M059J (cell line): ENCODE measurements around the gene LMO2. TPM values are rescaled to one million over a fixed set of nuclear protein-coding genes. Genes with fewer than 3 reads are reported as not detected.

Experiments
- DNase-seq: peaks from one replicate; pipeline ENCODE4 v3.0.0-alpha.2; 2012; ENCODE audit warnings: low read depth
- total RNA-seq: library from RNA; depleted of rRNA; stranded (reverse); fragments of >200 nt; shearing (Covaris generic); gene quantifications from 2 replicates; pipeline ENCODE4 v1.2.3, GENCODE V29; 2014

The LMO2 gene
- total RNA-seq, 1 experiment from 2014 or later: 0.54 TPM

DNA sequence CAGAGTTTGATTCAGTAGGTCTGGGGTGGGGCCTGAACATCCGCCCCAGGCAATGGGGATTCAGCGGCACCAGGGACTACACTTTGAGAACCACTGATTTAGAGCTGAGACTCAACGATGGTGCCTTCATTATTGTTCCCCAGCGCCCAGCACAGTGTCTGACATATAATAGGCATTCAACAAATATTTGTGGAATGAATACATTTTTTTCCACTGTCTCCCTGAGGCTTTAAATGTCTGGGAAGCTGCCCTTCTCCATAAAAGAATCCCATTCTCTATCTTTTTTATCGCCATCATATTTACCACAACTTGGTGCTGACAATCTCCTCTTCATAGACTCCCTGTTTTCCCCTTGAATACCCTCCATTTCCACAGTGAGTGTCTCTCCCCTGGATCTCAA, 23.6 kb upstream of the LMO2 start:
- no peak for DNase-seq

DNA sequence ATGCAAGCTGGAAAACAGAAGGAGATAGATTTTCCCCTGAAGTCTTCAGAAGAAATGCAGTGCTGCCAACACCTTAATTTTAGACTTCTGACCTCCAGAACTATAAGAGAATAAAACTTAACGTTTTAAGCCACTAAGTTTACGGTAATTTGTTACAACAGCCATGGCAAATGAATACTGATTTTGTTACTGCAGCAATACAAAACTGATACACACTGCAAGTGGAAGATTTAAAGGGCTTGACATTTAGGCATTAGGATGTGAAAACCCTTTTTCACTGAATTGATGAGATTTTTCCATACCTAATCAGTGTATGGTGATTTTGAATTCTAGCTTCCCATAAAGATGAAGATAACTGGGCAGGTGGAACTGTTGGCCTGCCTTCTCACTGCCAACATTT, 22.1 kb upstream of the LMO2 start:
- no peak for DNase-seq

DNA sequence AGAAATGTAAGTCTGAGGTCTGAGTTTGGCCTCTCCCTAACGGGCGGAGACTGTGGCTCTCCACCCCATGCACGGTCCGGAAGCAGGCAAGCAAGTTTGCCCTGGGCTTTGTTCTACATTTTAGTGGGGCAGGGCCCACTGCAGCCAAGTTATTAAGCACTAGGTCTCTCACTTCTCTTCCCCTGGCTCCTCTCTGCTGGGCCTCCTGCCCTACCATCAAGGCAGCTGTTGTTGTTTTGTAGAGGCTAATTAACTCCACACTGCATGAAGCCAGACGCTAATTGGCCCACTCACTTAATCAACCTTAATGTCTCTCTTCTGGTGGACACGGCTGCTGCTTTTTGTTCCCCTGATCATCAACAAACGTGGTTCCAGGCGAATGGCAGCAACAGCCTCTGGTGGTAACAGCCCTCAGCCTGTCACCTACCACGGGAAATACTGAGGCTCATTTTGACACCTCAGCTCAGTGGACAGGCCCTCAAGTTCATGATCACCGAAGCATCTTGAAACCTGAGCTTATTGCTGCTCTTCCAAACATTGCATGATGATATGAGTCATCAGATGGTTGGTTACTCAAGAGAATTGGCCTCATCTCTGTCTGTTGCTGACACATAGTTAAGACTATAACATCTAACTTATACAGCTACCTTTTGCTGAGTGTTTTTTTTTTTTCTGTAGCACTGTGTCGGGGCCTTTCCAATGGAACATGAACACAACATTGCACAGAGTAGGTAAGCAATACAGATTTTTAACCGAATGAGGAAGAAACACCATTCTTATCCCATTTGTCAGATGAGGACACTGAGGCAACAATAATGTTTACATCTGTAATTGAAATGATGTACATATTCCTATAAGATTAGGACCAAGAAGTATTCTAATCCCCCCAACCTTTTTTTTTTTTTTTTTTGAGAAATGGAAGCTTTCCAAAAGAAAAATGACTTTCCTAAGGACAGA, 20.8 kb upstream of the LMO2 start:
- peak; percentile 83 for DNase-seq

DNA sequence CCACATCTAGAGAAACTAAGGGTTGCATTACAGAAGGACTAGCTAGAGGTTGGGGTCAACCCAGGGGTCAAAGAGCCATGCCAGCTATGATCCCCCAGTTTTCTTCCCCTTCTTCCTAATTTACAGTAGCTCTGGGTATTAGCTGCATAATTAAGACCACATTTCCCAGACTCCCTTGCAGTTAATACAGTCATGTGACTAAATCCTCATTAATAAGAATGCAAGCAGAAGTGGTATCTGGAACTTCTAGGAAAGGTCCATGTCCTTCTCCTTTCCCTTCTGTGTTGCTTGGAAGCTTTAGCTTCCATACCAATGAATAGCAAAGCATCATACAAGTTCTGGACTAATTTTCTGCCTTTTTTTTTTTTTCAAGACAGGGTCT, 19.1 kb upstream of the LMO2 start:
- no peak for DNase-seq

DNA sequence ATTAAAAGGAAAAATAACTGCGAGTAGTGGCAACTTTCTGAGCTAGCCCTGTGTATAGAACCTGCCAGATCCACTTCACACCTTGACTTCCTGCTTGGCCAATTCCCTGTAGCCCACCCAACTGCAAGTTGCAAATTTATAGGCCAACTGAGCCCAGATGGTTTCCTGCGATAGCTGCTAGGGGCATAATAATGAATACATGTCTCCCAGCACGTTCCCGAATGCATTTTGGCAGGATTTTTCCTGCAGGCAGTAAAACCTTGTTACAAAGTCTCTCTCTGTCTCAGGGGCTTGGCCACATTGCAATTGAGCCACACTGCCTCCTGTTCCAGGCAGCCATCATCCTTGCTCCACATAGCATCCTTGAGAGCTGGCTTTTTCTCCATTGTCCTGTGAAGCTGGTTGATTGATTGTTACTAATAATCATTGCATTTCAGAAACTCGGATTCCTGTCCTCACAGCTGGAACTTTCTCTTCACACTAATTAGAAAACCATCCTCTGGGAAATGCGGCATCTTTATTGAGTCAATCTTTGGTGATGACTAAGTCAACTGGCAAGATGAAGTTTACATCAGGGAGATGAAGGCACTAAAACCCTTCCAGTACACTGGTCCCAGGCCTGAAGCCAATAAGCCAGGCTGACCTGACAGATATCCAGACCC, 18.6 kb upstream of the LMO2 start:
- peak; percentile 27 for DNase-seq

DNA sequence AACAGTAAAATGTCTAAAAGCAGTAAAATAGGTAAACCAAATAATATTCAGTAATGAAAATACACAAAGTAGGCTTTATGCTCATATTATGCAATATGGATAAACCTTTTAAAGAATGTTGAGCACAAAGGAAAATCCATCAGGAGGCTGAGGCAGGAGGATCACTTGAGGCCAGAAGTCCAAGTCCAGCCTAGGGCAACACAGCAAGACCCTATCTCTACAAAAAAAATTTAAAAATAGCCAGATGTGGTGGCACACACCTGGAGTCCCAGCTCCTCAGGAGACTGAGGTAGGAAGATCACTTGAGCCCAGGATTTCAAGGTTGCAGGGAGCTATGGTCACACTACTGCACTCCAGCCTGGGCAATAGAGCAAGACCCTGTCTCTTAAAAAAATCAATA, 17.7 kb upstream of the LMO2 start:
- no peak for DNase-seq

DNA sequence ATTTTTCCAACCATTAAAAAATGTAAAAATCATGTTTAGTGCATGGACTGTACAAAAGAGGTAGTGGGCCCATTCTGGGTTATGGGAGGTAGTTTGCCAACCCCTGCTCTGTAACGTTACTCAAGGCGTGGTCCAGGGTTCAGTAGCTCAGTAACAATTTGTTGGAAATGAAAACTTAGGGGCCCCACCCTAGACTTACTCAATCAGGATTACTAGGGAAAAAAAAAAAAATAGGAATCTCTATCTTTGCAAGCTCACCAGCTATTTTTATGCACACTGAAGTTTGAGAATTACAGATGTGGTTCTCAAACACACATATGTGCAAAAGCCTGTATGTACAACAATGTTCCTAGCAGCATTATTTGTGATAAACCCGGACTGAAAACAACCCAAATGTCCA, 17.3 kb upstream of the LMO2 start:
- DNase-seq: no peak

DNA sequence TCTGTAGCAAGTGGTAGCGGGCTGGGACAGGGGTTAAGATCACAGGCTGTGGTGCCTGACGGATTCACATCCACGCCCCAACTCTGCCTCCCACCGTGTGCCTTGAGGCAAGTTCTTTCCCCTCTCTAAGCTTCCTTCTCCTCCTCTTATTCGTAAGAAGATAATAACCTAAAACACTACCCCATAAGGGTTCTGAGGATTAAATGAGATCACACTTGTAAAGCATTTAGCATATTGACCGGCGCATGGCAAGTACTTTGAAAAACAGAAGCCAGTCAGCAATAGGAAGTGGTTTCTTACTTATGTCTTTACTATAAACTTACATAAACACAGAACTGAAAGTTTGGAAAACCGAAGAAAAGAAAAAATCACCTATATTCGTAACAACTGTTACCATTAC, 15.5 kb upstream of the LMO2 start:
- no peak for DNase-seq

DNA sequence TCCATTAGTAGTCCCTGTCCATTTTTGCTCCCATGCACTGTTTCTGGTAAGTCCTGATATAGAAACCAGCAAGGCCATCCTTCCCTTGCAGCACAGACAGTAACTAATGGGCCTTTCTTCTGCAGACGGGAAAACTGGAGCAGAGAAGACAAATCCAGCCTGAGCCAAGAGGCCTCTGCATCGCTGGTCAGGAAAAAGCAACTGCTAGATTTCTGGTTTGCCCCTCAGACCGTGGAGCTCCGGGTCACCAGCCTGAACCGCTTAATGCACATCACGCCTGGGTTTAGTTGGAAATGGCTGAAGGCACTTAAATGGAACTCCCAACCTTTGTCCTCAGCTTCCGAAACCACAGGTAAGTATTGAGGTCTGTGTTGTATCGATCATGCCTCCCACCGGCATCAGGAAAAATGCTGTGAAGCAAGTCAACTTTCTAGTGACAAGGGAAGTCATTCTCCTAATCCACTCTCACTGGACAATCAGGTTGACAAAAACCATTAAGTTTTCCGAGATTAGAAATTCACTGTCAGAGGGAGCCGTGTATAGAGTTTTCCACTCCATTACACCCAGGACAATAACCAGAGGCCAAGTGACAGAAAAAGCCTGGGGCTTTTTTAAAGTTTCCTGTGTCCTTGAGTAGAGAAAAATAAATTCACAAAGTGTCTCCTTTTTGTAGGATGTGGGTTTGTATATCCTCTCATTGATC, 14.8 kb upstream of the LMO2 start:
- no peak for DNase-seq

DNA sequence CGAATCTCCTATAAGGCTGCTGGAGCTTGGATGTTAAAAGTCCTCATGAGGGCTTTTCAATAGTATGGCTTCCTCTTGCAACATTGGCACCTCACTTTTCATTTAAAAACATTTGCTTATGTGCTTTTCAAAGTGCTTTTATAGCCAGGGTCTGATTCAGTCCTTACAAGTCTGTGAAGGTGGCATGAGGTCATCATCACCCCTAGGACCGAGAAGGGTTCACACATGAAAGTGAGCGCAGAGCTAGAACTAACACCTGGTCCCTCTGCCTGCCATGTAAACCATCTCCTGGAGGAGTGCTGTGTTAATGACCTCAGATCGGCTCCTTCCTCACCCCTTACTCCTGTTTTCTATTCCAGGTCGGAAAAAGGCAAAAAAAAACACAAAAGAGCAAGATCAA, 12.2 kb upstream of the LMO2 start:
- DNase-seq: no peak

DNA sequence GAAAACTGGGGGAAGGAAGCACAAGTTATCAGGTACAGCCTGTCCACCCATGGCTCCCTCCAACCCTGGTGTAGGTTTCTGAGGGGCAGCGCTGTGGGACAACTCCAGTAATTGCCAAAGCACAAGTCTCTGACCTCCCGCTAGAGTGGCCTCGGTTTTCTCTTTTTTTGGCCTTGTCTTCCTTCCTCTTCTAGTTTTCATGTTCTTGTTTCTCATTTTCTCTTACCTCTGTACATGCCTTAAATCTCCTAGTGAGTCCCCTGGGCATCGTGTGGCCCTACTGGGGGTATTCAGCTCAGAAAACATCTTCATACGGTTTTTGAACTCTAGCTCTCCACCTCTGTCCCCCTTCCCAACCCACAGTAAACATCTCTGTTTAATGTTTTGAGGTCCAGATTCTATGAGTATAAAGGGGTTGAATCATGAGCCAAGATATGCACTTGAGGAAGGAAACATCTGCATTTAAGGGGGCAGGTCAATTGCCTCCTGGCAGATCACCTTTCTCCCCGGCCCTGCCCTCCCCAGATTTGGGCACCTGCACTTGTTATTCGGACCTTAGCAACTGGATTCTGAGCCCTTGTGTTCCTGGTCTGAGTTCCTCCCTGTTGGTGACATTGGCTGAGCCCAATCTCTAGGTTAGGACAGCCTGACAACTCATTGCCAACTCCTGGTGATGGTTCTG, 8.4 kb upstream of the LMO2 start:
- no peak for DNase-seq

DNA sequence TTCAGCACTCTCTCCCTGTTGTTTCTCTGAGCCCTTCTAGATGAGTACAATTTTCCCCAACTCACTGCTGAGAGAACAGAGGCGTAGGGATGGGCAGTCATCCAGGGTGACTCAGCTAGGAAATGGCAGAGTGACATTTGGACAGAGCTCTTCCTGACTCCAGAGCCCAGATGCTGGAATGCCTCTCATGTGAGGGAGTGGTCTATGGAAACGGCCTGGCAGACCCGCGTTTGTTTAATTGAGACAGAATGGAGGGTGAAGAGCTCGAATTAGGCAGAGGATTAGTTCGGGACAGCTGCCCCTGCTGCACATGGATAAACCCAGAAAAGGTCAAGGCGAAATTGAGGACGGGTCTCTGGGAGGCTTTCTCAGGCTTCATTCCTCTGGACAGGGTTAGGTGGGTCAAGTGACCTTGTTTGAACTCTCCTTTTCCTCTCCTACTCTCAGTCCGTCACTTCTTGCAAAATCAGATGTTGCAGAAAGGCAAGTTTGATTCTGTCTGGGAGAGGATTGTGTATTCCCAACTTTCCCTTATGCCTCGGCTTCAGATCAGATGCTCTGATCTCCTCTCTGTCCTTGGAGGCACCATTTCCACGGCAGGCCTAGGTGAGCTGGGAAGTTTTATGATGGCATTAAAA, 7.6 kb upstream of the LMO2 start:
- peak; percentile 81 for DNase-seq

DNA sequence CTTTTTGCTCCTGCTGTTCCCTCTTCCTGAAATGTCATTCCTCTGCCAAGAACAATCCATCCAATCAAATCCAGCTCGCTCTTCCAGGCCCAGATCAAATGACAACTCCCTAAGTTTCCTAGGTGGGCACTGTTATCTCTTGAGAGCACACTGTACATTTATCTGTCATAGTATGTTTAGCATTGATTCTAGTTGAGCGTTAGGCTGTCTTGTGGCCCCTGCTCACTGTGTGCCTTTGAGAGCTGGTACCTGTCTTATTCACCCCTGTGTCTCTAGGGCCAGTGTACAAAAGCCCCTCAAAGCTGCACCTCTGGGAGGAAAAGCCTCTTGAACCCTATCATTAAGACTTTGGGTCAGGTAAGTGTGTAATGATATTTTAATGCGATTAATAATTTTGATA, 7.1 kb upstream of the LMO2 start:
- no peak for DNase-seq

DNA sequence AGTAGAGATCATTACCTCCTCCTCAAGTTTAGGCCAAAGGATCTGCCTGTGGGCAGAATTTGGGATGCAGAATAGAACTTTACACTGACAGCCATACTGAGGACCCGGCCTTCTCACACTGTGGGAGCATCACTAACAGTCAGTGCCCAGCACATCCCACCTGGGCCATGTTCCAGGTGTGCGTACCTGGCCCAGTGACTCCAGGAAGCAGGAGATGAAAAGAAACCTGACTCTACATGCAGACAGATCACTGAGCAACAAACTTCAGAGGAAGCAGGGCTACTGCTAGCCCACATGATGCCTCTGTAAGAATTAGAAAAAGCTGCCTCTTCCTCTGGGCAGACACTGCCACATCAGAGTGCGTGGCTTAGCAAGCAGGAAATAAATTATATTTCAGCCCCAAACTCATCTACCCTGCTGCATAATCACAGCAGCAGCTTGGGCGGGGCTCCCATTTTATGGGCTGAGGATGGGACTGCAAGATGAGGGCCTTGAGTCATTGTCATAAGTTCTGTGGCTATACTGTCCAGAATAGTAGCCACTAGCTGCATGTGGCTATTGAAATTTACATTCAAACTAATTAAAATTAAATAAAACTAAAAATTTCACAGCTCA, 6.0 kb upstream of the LMO2 start:
- no peak for DNase-seq

DNA sequence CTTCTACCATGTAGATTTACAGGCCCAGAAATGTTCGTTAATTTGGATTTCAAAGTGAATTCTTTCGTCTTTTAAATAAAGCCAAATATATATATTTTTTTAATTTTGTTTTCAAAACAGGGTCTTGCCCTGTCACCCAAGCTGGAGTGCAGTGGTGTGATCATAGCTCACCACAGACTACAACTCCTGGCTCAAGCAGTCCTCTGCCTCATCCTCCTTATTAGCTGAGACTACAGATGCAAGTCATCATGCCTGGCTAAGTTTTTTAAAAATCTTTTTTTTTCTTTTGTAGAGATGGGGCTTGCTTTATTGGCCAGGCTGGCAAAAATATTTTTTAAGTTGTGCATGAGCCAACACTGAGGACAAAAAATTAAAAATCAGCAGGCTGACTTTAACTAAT, 5.0 kb upstream of the LMO2 start:
- no peak for DNase-seq

DNA sequence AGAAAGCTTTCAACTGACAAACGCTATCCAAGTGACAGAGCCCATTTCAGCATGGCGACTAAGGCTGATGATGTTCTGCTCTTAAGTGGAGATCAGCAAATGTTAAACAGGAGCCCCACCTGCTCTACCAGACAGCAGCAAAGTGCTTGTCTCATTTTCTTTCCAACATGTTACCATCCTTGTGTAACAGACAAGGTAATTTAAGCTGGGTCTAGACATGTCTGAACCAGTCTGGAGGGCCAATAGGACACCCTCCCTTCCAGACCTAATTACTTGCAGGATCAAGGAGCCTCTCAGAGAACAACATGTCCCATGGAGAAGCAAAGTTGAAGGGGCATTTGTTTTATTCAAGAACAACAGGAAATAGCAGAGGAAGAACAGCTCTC, 3.9 kb upstream of the LMO2 start:
- DNase-seq: no peak

DNA sequence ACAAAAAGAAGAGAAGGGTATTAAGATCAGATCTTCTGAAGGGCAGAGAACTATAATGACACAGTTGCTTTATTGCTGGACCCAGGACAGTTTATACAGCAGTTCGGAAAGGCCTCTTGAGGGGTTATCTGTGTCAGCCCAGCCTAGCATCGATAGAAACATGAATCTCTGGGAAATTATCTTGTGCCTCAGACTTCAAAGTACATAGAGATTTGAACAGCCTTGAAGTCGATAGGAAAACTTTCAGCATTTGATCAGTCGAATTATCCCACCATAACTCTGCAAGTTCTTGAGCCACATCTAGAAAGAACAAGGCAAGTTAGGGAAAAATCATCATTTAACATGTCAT, 2.5 kb upstream of the LMO2 start:
- DNase-seq: no peak

DNA sequence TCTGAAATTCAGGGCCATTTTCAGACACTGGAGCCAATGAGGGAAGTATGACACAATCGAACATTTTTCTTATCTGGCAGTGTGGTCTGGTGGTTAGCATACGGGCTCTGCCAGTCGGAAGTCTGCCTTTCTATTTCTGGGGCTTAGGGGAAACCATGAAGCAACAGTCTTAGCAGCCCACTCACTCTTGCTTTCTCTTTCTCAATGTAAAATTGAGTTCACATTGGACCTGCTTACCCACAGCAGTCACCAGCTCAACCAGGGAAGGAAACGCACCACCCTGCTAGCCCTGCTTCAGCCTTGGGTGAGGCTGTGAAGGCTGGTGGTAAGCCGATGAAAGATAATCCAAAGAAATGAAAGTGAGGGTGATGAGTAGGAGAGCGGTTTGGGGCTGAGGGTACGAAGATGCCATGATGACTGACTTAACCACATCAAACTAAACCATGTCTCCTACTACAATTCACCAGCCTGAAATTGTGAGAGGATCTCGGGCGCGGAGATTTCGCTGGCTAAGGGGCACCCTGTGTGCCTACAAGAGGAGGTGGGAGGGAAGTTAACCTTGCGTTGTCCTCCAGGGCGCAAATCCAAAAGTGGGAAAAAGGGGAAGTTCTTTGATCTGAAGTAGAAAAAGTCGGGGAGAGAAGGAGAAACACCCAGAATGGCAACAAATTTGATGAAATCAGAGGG, 2.0 kb upstream of the LMO2 start:
- no peak for DNase-seq

DNA sequence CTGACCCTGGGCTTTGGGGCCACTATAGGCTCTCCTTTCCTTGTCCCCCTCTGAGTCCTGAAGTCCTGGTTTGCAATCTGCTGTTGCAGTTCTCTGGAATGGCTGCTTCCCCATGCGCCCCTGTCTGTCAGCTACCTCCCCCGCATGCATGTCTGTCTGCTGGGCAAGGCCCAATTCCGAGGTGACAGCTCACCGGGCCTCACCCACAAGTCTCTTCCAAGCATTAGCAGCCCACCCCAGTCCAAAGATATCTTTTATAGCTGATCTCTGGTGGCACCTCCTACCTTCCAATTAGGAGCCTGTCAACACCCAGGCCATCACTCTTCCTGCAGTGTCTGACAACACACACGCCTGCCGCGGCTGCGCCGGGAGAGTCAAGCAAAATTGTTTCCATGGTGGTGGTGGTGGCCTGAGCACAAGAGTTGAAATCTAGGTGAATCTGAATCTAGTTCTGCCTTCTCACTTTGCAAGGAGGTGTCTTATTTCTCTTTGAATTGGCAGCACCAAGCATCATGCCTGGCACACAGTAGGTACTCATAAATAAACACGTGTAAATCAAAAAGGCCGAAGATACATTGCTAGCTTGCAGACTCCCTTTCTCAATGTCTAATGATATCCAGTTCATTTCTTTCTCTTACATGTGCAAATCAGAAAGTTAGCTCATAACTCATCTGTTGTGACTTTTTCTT, 1.2 kb upstream of the LMO2 start:
- no peak for DNase-seq

DNA sequence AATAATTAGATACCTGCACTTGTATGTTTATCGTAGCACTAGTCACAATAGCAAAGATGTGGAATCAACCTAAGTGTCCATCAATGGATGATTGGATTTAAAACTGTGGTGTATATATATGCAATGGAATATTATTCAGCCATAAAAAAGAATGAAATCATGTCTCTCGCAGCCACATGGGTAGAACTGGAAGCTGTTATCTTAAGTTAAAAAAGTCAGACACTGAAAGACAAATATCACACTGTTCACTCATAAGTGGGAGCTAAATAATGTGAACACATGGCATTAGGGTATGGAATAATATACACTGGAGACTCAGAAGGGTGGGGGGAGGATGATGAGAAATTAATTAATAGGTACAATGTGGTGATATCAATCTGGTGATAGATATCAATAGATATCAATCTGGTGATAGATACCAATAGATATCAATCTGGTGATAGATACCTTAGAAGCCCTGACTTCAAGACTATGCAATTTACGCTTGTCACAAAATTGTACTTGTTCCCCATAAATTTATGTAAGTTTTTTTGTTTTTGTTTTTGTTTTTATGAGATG, 2.0 kb downstream of the LMO2 start:
- DNase-seq: no peak
